WTC11 (cell line): ENCODE results near the gene INPP4B. TPM values are rescaled to one million over a fixed set of nuclear protein-coding genes. Genes with fewer than 3 reads are reported as not detected.

Source experiments
- ATAC-seq: fragments of 200-7000 bp; cut with Tn5 transposase; 2 replicates; pipeline ENCODE4 v1.10.0; 2021; ENCODE audit warnings: mild to moderate bottlenecking, moderate library complexity
- CTCF ChIA-PET: fragments of 300-600 bp; sonication (Branson Sonifier 250); formaldehyde crosslinking; loops from one replicate; lab custom pipeline; 2021; ENCODE audit warnings: antibody characterized with exemption; lab: Charles Lee
- POLR2A ChIA-PET: fragments of 350-600 bp; sonication (Branson Sonifier 250); formaldehyde crosslinking; loops from one replicate; lab custom pipeline; 2021; ENCODE audit warnings: antibody characterized with exemption; lab: Charles Lee
- DNase-seq: peaks from one replicate; pipeline ENCODE4 v3.0.0; 2021; ENCODE audit warnings: low spot score
- H3K27ac Mint-ChIP-seq: 2 replicates; pipeline ENCODE4 v1.8.0; 2021; ENCODE audit warnings: mixed read lengths
- H3K27me3 Mint-ChIP-seq: 2 replicates; pipeline ENCODE4 v1.8.0; 2021; ENCODE audit warnings: low read depth, mild to moderate bottlenecking, moderate library complexity, mixed read lengths
- H3K36me3 Mint-ChIP-seq: 2 replicates; pipeline ENCODE4 v1.8.0; 2021; ENCODE audit warnings: mixed read lengths
- H3K4me1 Mint-ChIP-seq: 2 replicates; pipeline ENCODE4 v1.8.0; 2022; ENCODE audit warnings: mixed read lengths
- H3K4me3 Mint-ChIP-seq: 2 replicates; pipeline ENCODE4 v1.8.0; 2021; ENCODE audit warnings: mild to moderate bottlenecking, moderate library complexity, mixed read lengths
- H3K9me3 Mint-ChIP-seq: 2 replicates; pipeline ENCODE4 v1.8.0; 2021; ENCODE audit warnings: mixed read lengths
- ATF1 ChIP-seq: sonication (generic); formaldehyde crosslinking; IDR thresholded peaks from 2 replicates; pipeline ENCODE4 v1.8.1; 2023; ENCODE audit warnings: mild to moderate bottlenecking, moderate library complexity, missing genetic modification reagents
- ESRRA ChIP-seq: sonication (generic); formaldehyde crosslinking; IDR thresholded peaks from 2 replicates; pipeline ENCODE4 v1.8.1; 2022; ENCODE audit warnings: mild to moderate bottlenecking, missing genetic modification reagents, borderline replicate concordance
- FOXP1 ChIP-seq: sonication (generic); formaldehyde crosslinking; IDR thresholded peaks from 2 replicates; pipeline ENCODE4 v1.8.0; 2022; ENCODE audit warnings: missing genetic modification reagents, mild to moderate bottlenecking, moderate library complexity, borderline replicate concordance
- GTF2I ChIP-seq: fragments of 250-450 bp; sonication (Bioruptor Pico); conservative IDR thresholded peaks from 2 replicates; pipeline ENCODE4 v1.4.0; 2021; ENCODE audit warnings: mild to moderate bottlenecking
- NFATC4 ChIP-seq: fragments of 250-450 bp; sonication (Bioruptor Pico); IDR thresholded peaks from 2 replicates; pipeline ENCODE4 v1.9.0; 2021; ENCODE audit warnings: mild to moderate bottlenecking
- NFYB ChIP-seq: sonication (generic); formaldehyde crosslinking; conservative IDR thresholded peaks from 2 replicates; pipeline ENCODE4 v1.8.0; 2022; ENCODE audit warnings: low read depth, missing genetic modification reagents
- NR2C2 ChIP-seq: sonication (generic); formaldehyde crosslinking; IDR thresholded peaks from 2 replicates; pipeline ENCODE4 v1.8.0; 2022; ENCODE audit warnings: mild to moderate bottlenecking, missing genetic modification reagents
- TP53 ChIP-seq: sonication (generic); formaldehyde crosslinking; IDR thresholded peaks from 2 replicates; pipeline ENCODE4 v1.8.1; 2023; ENCODE audit warnings: mild to moderate bottlenecking, missing genetic modification reagents
- ZBTB43 ChIP-seq: sonication (generic); formaldehyde crosslinking; IDR thresholded peaks from 2 replicates; pipeline ENCODE4 v1.8.1; 2023; ENCODE audit warnings: mild to moderate bottlenecking, missing genetic modification reagents
- ZNF121 ChIP-seq: sonication (generic); formaldehyde crosslinking; IDR thresholded peaks from 2 replicates; pipeline ENCODE4 v1.8.0; 2023; ENCODE audit warnings: missing genetic modification reagents
- ZNF219 ChIP-seq: sonication (generic); formaldehyde crosslinking; IDR thresholded peaks from 2 replicates; pipeline ENCODE4 v1.8.0; 2023; ENCODE audit warnings: missing genetic modification reagents, mild to moderate bottlenecking, borderline replicate concordance
- ZNF263 ChIP-seq: sonication (generic); formaldehyde crosslinking; IDR thresholded peaks from 2 replicates; pipeline ENCODE4 v1.8.1; 2022; ENCODE audit warnings: low read depth, mild to moderate bottlenecking, moderate library complexity, missing genetic modification reagents
- total RNA-seq: library from RNA; stranded (reverse); gene quantifications from 3 replicates; pipeline ENCODE4 v1.2.3, GENCODE V29; 2021
- TF ChIP-seq, protein P1 (sequence below): fragments of 250-450 bp; sonication (Bioruptor Pico); IDR thresholded peaks from 2 replicates; pipeline ENCODE4 v1.8.0; 2021; ENCODE audit warnings: mild to moderate bottlenecking
- TF ChIP-seq, protein P2 (sequence below): sonication (generic); formaldehyde crosslinking; IDR thresholded peaks from 2 replicates; pipeline ENCODE4 v1.8.1; 2023; ENCODE audit warnings: mild to moderate bottlenecking, missing genetic modification reagents, moderate library complexity
- TF ChIP-seq, protein P3 (sequence below): sonication (generic); formaldehyde crosslinking; IDR thresholded peaks from 2 replicates; pipeline ENCODE4 v1.8.0; 2022; ENCODE audit warnings: mild to moderate bottlenecking, missing genetic modification reagents
- TF ChIP-seq, protein P4 (sequence below): sonication (generic); formaldehyde crosslinking; IDR thresholded peaks from 2 replicates; pipeline ENCODE4 v1.8.0; 2023; ENCODE audit warnings: missing genetic modification reagents, mild to moderate bottlenecking, borderline replicate concordance
- TF ChIP-seq, protein P5 (sequence below): fragments of 200-600 bp; IDR thresholded peaks from 2 replicates; pipeline ENCODE4 v1.8.0; 2022; ENCODE audit warnings: antibody characterized with exemption
- TF ChIP-seq, protein P6 (sequence below): fragments of 250-450 bp; sonication (Bioruptor Pico); IDR thresholded peaks from 2 replicates; pipeline ENCODE4 v1.9.0; 2021; ENCODE audit warnings: mild to moderate bottlenecking, borderline replicate concordance
- TF ChIP-seq, protein P7 (sequence below): sonication (generic); formaldehyde crosslinking; IDR thresholded peaks from 2 replicates; pipeline ENCODE4 v1.8.0; 2022; ENCODE audit warnings: mild to moderate bottlenecking, missing genetic modification reagents

The INPP4B gene
- total RNA-seq, 1 experiment from 2014 or later, result 0.92 TPM

DNA sequence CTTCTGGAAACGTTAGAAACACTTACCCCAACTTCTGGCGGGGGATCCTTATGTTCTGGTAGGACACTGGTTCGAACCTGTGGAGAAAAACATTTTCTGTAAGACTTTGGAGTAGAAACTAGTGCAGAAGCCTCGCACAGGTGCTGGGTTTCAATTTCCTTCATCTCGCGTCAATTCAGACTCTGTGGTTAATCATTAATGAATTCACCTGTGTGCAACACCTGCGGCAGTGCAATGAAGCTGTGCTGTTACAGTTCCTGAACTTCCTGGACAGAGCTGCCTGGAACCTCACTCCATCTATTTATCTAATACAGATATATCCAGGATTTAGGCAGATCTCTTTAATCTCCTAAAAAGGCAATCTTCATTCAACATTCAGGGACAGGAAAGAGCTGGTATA, 531.4 kb downstream of the INPP4B start:
- Mint-ChIP-seq H3K4me3 (no peak overlapping the region), H3K9me3 (no peaks in the 10 kb centered on the region)
- POLR2A ChIA-PET, result no interaction called here
- CTCF ChIA-PET, result no interaction called here
- DNase-seq, result no peak
- TF ChIP-seq NR2C2 (CRISPR knock-in tag), result no peak
- no peak for TF ChIP-seq ZNF219 (CRISPR knock-in tag)
- TF ChIP-seq, protein P1, sequence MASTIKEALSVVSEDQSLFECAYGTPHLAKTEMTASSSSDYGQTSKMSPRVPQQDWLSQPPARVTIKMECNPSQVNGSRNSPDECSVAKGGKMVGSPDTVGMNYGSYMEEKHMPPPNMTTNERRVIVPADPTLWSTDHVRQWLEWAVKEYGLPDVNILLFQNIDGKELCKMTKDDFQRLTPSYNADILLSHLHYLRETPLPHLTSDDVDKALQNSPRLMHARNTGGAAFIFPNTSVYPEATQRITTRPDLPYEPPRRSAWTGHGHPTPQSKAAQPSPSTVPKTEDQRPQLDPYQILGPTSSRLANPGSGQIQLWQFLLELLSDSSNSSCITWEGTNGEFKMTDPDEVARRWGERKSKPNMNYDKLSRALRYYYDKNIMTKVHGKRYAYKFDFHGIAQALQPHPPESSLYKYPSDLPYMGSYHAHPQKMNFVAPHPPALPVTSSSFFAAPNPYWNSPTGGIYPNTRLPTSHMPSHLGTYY (CRISPR knock-in tag), result no peak
- TF ChIP-seq NFYB (CRISPR knock-in tag), result no peak
- TF ChIP-seq ATF1 (CRISPR knock-in tag), result no peak
- TF ChIP-seq, protein P2, sequence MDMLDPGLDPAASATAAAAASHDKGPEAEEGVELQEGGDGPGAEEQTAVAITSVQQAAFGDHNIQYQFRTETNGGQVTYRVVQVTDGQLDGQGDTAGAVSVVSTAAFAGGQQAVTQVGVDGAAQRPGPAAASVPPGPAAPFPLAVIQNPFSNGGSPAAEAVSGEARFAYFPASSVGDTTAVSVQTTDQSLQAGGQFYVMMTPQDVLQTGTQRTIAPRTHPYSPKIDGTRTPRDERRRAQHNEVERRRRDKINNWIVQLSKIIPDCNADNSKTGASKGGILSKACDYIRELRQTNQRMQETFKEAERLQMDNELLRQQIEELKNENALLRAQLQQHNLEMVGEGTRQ (CRISPR knock-in tag), result no peak
- no peak for TF ChIP-seq NFATC4 (CRISPR knock-in tag)
- TF ChIP-seq, protein P3, sequence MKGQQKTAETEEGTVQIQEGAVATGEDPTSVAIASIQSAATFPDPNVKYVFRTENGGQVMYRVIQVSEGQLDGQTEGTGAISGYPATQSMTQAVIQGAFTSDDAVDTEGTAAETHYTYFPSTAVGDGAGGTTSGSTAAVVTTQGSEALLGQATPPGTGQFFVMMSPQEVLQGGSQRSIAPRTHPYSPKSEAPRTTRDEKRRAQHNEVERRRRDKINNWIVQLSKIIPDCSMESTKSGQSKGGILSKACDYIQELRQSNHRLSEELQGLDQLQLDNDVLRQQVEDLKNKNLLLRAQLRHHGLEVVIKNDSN (CRISPR knock-in tag), result no peak
- TF ChIP-seq GTF2I, result no peak
- TF ChIP-seq ZNF263 (CRISPR knock-in tag), result no peak
- TF ChIP-seq ZBTB43 (CRISPR knock-in tag), result no peak
- no peak for TF ChIP-seq ZNF121
- TF ChIP-seq, protein P4, sequence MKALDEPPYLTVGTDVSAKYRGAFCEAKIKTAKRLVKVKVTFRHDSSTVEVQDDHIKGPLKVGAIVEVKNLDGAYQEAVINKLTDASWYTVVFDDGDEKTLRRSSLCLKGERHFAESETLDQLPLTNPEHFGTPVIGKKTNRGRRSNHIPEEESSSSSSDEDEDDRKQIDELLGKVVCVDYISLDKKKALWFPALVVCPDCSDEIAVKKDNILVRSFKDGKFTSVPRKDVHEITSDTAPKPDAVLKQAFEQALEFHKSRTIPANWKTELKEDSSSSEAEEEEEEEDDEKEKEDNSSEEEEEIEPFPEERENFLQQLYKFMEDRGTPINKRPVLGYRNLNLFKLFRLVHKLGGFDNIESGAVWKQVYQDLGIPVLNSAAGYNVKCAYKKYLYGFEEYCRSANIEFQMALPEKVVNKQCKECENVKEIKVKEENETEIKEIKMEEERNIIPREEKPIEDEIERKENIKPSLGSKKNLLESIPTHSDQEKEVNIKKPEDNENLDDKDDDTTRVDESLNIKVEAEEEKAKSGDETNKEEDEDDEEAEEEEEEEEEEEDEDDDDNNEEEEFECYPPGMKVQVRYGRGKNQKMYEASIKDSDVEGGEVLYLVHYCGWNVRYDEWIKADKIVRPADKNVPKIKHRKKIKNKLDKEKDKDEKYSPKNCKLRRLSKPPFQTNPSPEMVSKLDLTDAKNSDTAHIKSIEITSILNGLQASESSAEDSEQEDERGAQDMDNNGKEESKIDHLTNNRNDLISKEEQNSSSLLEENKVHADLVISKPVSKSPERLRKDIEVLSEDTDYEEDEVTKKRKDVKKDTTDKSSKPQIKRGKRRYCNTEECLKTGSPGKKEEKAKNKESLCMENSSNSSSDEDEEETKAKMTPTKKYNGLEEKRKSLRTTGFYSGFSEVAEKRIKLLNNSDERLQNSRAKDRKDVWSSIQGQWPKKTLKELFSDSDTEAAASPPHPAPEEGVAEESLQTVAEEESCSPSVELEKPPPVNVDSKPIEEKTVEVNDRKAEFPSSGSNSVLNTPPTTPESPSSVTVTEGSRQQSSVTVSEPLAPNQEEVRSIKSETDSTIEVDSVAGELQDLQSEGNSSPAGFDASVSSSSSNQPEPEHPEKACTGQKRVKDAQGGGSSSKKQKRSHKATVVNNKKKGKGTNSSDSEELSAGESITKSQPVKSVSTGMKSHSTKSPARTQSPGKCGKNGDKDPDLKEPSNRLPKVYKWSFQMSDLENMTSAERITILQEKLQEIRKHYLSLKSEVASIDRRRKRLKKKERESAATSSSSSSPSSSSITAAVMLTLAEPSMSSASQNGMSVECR (CRISPR knock-in tag), result no peak
- TF ChIP-seq TP53, result no peak
- TF ChIP-seq ESRRA (CRISPR knock-in tag), result no peak
- TF ChIP-seq, protein P5, sequence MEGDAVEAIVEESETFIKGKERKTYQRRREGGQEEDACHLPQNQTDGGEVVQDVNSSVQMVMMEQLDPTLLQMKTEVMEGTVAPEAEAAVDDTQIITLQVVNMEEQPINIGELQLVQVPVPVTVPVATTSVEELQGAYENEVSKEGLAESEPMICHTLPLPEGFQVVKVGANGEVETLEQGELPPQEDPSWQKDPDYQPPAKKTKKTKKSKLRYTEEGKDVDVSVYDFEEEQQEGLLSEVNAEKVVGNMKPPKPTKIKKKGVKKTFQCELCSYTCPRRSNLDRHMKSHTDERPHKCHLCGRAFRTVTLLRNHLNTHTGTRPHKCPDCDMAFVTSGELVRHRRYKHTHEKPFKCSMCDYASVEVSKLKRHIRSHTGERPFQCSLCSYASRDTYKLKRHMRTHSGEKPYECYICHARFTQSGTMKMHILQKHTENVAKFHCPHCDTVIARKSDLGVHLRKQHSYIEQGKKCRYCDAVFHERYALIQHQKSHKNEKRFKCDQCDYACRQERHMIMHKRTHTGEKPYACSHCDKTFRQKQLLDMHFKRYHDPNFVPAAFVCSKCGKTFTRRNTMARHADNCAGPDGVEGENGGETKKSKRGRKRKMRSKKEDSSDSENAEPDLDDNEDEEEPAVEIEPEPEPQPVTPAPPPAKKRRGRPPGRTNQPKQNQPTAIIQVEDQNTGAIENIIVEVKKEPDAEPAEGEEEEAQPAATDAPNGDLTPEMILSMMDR, result no peak
- TF ChIP-seq, protein P6, sequence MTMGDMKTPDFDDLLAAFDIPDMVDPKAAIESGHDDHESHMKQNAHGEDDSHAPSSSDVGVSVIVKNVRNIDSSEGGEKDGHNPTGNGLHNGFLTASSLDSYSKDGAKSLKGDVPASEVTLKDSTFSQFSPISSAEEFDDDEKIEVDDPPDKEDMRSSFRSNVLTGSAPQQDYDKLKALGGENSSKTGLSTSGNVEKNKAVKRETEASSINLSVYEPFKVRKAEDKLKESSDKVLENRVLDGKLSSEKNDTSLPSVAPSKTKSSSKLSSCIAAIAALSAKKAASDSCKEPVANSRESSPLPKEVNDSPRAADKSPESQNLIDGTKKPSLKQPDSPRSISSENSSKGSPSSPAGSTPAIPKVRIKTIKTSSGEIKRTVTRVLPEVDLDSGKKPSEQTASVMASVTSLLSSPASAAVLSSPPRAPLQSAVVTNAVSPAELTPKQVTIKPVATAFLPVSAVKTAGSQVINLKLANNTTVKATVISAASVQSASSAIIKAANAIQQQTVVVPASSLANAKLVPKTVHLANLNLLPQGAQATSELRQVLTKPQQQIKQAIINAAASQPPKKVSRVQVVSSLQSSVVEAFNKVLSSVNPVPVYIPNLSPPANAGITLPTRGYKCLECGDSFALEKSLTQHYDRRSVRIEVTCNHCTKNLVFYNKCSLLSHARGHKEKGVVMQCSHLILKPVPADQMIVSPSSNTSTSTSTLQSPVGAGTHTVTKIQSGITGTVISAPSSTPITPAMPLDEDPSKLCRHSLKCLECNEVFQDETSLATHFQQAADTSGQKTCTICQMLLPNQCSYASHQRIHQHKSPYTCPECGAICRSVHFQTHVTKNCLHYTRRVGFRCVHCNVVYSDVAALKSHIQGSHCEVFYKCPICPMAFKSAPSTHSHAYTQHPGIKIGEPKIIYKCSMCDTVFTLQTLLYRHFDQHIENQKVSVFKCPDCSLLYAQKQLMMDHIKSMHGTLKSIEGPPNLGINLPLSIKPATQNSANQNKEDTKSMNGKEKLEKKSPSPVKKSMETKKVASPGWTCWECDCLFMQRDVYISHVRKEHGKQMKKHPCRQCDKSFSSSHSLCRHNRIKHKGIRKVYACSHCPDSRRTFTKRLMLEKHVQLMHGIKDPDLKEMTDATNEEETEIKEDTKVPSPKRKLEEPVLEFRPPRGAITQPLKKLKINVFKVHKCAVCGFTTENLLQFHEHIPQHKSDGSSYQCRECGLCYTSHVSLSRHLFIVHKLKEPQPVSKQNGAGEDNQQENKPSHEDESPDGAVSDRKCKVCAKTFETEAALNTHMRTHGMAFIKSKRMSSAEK (CRISPR knock-in tag), result no peak
- TF ChIP-seq, protein P7, sequence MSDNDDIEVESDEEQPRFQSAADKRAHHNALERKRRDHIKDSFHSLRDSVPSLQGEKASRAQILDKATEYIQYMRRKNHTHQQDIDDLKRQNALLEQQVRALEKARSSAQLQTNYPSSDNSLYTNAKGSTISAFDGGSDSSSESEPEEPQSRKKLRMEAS (CRISPR knock-in tag), result no peak
- no peak for TF ChIP-seq FOXP1
- TF ChIP-seq, all 79 proteins: peak for 0
- ATAC-seq, result no peak
- Mint-ChIP-seq H3K27me3 (no peaks in the 10 kb centered on the region), H3K27ac (no peak overlapping the region), H3K4me1 (peaks cover 3% of the 10 kb centered on the region), H3K36me3 (no peaks in the 10 kb centered on the region)
